Measurements from ENCODE around the gene GAS2L1.

GAS2L1 gene

DNA sequence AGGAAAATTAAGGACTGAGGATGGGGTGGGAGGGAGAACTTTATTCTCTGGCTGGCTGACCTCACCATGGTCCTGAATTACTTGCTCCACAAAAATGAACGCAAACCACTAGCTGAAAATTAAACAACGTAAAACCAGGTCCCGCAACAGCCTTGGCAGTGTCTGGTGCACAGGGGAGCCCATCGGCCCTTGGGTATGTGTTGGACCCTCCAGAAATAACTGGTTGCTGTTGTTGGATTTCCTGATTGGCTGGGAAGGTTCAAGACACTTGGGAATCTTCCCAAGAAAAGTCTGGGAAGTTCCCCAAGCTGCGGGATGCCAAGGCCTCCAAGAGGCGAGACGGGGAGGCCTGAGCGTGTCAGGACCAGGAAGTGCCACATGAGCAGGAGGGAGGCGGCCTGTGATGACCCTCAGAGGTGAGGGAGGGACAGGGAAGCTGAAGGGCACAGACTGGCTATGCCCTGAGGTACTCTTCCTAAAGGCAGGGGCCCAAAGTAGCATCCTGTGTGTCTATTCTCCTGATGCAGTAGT is 19.4 kb downstream of the GAS2L1 start:
- in situ Hi-C loops (cut with MboI; ENCODE audit: low sequenced_read_pairs), result no loop called here

- in situ Hi-C loops (cut with MboI; ENCODE audit: low sequenced_read_pairs), result no loop called here
Measured at GRCh38 chr22:29326481-29326880, 20.0 kb downstream of the GAS2L1 start.

DNA sequence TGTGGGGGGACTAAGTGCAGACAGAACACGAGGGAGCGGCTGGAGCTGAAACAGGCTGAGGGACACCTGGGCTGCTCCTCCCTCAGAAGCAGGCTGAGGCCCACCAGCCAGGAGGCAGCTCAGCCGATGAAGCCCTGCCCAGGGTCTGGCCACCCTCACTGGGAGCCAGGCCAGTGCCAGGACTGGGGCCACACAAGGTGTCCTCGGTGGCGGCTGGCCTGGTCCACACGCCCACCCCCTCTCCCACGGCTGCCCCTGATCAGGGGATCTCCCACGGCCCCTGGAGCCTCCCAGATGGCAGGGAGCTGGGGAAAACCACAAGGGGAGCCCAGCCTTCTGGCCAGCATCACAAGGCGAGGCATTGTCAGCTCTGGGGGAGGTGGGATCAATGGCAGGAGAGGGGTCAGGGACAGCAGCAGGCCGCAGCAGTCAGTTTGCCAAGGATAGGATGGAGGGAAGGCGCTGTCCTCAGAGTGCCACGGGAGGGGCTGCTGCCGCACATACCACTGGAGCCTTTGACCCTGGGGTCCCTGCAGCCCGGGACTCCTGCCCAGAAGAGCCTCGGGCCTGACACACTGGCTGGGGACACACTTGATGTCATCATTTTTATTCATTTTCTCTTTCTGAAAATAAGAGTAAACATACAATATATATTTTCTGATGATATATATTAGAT is 20.8 kb downstream of the GAS2L1 start:
- in situ Hi-C loops (cut with MboI; ENCODE audit: low sequenced_read_pairs), result no loop called here

- in situ Hi-C loops (cut with MboI; ENCODE audit: low sequenced_read_pairs), result no loop called here
Measured at GRCh38 chr22:29328055-29328454, 21.6 kb downstream of the GAS2L1 start.

- in situ Hi-C loops (cut with MboI; ENCODE audit: low sequenced_read_pairs), result no loop called here
Measured at GRCh38 chr22:29328566-29329500, 22.4 kb downstream of the GAS2L1 start.

GRCh38 chr22:29329581-29329980 is 23.1 kb downstream of the GAS2L1 start:
- in situ Hi-C loops (cut with MboI; ENCODE audit: low sequenced_read_pairs), result no loop called here

GRCh38 chr22:29330291-29330690 is 23.8 kb downstream of the GAS2L1 start:
- in situ Hi-C loops (cut with MboI; ENCODE audit: low sequenced_read_pairs), result no loop called here

DNA sequence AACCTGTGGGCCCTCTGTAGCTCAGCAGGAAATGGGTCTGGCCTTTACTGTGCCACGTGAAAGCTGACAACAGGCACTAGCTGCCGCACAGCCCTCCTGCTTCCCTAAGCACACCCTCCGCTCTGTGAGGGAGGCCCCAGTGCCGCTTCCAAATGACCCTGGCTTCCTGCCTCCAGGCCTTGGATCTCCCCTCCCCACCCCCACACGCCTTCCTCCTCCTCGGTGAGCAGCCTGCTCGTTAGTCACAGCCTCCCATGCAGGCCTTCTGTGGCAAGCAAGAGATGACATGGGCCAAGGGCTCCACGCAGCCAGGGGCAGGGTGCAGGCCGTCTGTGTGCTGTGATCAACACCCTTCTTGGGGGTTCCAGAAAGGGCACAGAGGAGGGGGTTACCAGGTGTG is 24.3 kb downstream of the GAS2L1 start:
- in situ Hi-C loops (cut with MboI; ENCODE audit: low sequenced_read_pairs), result no loop called here

- in situ Hi-C loops (cut with MboI; ENCODE audit: low sequenced_read_pairs), result no loop called here
Measured at GRCh38 chr22:29331213-29331612, 24.8 kb downstream of the GAS2L1 start.

DNA sequence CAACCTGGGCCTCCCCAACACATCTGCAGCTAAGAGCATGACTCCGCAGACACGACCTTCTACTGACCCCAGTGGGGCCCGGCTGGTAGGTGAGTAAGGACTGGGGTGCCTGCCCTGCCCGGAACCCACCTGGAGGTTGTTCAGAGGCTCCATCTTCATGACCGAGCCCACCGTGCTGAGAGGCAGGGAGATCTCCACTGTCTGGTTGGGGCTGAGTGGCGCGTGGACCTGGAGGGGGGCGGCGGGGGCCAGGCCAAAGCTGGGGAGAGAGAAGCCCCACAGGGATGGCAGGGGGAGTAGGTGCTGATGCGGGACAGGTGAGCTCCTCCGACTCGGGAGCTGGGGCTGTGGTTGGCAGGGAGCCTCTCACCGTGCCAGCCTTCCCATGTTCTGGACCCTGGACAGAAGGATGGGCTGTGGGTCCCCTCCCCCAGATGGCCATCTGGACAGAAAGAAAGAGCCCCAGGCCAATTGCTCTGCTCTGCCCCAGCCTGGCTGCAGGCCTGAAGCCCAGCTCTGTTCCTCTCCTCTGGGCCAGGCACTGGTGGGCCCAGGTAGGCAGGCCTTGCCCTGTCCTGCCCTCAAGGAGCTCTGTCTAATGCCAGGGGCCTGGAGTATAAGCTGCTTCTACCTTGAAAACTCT is 25.3 kb downstream of the GAS2L1 start:
- in situ Hi-C loops (cut with MboI; ENCODE audit: low sequenced_read_pairs), result no loop called here

DNA sequence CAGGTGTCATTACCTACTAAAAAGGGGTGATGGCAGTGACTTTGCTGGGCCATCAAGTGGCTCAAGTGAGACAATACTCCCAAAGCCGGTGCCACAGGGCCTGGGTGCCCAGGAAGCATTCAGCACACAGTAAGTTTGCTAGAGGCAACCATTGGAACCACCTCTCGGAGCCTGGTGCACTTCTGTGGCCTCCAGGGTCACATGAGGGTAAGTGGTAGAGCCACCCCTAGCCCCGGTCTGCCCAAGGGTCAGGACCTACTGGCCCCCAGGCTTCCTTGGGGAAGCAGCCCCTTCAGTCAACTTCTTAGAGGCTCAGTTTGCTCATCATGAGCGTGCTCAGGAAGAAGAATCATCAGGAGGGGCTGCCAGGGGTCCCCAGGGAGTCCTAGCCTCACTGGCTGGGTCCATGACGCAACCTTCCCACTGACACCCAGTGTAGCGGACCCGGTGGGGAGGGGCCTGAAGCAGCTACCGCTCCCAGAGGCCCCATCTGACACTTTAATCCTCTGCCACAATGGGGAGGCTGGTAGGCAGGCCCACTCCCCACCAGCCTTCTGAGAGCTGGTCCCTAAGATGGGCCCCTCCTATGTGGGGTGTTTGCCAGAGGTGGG is 26.5 kb downstream of the GAS2L1 start:
- in situ Hi-C loops (cut with MboI; ENCODE audit: low sequenced_read_pairs), result no loop called here

DNA sequence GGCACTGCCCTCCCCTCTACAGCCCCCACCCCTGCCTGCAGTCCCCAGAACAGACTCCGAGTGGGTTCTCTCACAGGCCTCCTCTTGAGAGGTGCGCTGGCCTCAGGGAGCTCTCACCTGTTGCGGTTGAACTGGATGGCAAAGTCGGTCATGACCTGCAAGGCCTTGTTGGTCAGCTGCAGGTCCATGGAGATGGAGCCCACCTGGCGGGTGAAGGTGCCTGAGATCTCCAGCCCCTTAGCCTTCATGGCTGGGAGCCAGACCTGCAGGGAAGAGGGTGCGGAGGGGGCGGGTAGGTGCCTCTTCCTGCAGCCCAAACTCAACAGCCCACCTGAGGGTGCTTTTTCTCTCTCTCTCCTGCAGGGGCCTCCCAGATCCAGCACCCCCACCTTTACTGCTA is 27.7 kb downstream of the GAS2L1 start:
- in situ Hi-C loops (cut with MboI; ENCODE audit: low sequenced_read_pairs), result no loop called here

GRCh38 chr22:29334696-29335344 is 28.4 kb downstream of the GAS2L1 start:
- in situ Hi-C loops (cut with MboI; ENCODE audit: low sequenced_read_pairs), result no loop called here

GRCh38 chr22:29335656-29336055 is 29.2 kb downstream of the GAS2L1 start:
- in situ Hi-C loops (cut with MboI; ENCODE audit: low sequenced_read_pairs), result no loop called here

GRCh38 chr22:29336751-29337490 is 30.5 kb downstream of the GAS2L1 start:
- in situ Hi-C loops (cut with MboI; ENCODE audit: low sequenced_read_pairs), result no loop called here

DNA sequence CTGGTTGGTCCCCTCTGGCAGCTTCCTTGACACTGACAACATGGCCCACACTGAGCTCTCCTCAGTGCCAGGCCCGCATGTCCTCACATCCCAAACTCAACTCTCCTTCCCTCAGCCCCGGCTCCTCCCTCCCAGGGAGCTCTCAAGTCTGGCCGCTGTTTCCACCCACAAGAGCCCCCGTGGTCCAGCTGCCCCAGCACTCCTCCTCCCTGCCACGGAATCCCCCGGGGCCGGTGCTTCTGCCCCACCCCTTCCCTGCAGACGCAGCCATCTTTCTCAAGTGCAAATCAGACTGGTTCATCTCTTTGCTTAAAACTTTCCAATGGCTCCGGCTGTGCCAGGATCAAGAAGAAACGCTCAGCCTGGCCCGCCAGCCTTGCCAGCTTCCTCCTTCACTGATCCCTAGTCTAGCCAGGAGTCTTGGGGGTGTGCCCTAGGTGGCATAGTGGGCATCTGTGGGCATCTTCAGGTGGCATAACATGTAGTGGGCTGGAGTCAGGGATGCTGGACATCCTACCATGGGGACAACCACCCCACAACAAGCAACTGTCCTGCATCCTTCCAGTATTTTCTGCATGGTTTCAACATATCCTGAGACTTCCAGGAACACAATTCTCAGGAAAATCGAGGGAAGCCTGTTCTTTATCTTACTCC is 31.3 kb downstream of the GAS2L1 start:
- in situ Hi-C loops (cut with MboI; ENCODE audit: low sequenced_read_pairs), result no loop called here

GRCh38 chr22:29338398-29338797 is 31.9 kb downstream of the GAS2L1 start:
- in situ Hi-C loops (cut with MboI; ENCODE audit: low sequenced_read_pairs), result no loop called here

DNA sequence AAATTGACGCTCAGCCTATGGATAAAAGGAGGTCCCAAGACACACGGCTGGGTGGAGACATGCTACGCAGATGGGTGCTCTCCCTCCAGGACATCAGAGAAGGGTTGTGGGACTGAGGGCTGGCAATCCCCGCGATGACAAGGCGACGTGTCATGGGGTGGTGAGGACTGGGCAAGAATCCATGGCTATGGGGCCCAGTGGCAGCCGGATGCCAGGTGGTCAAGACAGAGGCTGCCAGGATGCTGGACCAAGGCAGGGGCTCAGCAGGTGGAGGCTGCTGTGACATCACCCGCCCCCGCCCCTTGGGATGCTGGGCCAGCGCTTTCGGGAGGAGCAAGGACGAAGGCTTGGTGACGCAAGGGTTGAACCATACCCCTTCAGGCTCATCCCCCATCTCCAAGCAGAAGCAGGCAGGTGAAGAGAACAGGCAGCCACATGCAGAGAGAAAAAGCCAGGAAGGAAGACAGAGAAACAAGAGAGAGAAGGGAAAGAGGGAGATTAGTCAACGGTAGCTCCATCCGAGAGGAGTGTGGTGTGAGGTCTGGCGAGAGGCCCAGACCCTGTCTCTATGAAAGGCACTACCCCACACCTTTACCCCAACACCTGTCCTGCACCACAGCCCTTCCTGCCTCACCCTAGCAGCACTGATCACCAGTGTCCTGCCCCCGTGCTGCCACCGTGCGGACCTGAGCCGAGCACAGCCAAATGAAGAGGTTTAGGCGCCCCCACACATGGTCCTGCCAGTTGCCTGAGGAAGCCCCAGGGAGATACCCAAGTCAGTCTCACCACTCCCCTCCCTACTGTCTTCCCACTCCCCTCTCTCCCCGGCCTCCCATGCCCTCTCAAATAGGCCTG is 33.2 kb downstream of the GAS2L1 start:
- in situ Hi-C loops (cut with MboI; ENCODE audit: low sequenced_read_pairs), result no loop called here
